ENCODE measurements around the gene NAV2. TPM values are rescaled to one million over a fixed set of nuclear protein-coding genes. Genes with fewer than 3 reads are reported as not detected.

NAV2 gene
- total RNA-seq, 1 experiment from 2014 or later = 2.1 TPM

DNA sequence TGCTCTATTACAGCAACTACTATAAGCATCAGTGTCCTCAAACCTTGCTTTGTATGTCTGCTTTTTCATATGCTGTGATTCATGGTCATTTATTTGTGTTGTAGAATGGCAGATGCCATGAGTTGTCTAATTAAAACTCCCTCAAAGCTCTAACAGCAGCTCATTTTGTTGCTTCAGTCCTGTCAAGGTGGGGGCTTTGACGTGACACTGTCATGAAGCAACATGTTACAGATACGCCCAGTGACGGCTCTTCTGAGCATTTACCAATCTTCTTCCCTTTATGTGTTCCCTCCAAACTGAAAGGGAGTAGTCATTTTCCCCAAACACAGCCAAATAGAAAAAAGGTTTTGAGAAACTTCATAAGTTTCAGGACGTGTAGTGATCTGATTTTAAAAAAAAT lies 340.9 kb downstream of the NAV2 start (continued):
- TF ChIP-seq, protein P1, sequence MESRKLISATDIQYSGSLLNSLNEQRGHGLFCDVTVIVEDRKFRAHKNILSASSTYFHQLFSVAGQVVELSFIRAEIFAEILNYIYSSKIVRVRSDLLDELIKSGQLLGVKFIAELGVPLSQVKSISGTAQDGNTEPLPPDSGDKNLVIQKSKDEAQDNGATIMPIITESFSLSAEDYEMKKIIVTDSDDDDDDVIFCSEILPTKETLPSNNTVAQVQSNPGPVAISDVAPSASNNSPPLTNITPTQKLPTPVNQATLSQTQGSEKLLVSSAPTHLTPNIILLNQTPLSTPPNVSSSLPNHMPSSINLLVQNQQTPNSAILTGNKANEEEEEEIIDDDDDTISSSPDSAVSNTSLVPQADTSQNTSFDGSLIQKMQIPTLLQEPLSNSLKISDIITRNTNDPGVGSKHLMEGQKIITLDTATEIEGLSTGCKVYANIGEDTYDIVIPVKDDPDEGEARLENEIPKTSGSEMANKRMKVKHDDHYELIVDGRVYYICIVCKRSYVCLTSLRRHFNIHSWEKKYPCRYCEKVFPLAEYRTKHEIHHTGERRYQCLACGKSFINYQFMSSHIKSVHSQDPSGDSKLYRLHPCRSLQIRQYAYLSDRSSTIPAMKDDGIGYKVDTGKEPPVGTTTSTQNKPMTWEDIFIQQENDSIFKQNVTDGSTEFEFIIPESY (IDR thresholded peaks at IDR 0.05; ENCODE audit: extremely low read depth, insufficient replicate concordance, low read length) = no peak
- TF ChIP-seq EZH2 (IDR thresholded peaks at IDR 0.05) (no peak), EZH2phosphoT487 (IDR thresholded peaks at IDR 0.05; ENCODE audit: borderline replicate concordance) (no peak), CEBPB (IDR thresholded peaks at IDR 0.05; ENCODE audit: low read depth) (no peak), JUND (IDR thresholded peaks at IDR 0.05) (no peak)

DNA sequence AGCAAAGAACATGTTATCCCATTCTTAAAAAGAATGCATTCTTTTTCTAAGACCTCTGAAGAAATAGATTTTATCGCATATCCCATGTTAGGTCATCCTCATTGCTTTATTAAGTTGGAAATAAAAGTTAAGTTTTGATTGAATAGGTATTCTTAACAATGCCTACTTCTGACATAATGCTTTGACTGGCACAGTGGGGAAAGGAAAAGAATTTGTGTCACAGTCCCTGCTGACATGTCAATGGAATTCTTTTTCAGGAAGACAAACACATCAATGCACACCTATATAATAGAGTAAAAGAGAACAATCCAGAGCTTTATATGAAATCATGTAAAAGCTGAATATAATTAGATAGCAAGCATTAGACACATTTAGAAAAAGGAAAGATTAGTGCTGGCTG lies 341.9 kb downstream of the NAV2 start:
- no peaks in the 10 kb centered on the region for H3K9me2 ChIP-seq (ENCODE audit: insufficient read depth)
- no peaks in the 10 kb centered on the region for H3K79me2 ChIP-seq (ENCODE audit: insufficient read depth, low read length)
- H3K9me3 ChIP-seq (ENCODE audit: control insufficient read depth in 1 of 2, insufficient read depth in 1 of 2, low read depth in 1 of 2, low read length in 2 of 2) = no peaks in the 10 kb centered on the region
- no peaks in the 10 kb centered on the region for H4K20me1 ChIP-seq (ENCODE audit: insufficient read depth)
- ChIA-PET POLR2A (no interaction called here), CTCF (no interaction called here), RAD21 (ENCODE audit: low non-redundant PET in 1 of 2, low total read pairs in 2 of 2, uncharacterized antibody in 2 of 2, unreplicated experiment in 2 of 2) (no interaction called here)
- no peak overlapping the region for H3K4me3 ChIP-seq (replicated peaks in 1 of 2; ENCODE audit: low read depth in 1 of 2, low read length in 2 of 2)
- no peaks in the 10 kb centered on the region for H3K27me3 ChIP-seq (ENCODE audit: insufficient read depth, low read length)
- no TSS peak for BruUV-seq (replicated peaks)
- intact Hi-C loops (cut with micrococcal nuclease) = no loop called here
- no peak for DNase-seq (ENCODE audit: low read depth, low spot score)
- no peak overlapping the region for H3K27ac ChIP-seq (ENCODE audit: low read depth, low read length)
- TF ChIP-seq EZH2 (IDR thresholded peaks at IDR 0.05) (no peak), JUND (IDR thresholded peaks at IDR 0.05) (no peak), CBX3 (IDR thresholded peaks at IDR 0.05; ENCODE audit: low read depth) (no peak), SIN3A (IDR thresholded peaks at IDR 0.05; ENCODE audit: low read depth) (no peak), EZH2phosphoT487 (IDR thresholded peaks at IDR 0.05; ENCODE audit: borderline replicate concordance) (no peak), CEBPB (IDR thresholded peaks at IDR 0.05; ENCODE audit: low read depth) (no peak), ZNF274 (IDR thresholded peaks at IDR 0.05; ENCODE audit: low read depth, low read length) (no peak), ZFX (IDR thresholded peaks at IDR 0.05) (no peak)
- TF ChIP-seq, protein P2, sequence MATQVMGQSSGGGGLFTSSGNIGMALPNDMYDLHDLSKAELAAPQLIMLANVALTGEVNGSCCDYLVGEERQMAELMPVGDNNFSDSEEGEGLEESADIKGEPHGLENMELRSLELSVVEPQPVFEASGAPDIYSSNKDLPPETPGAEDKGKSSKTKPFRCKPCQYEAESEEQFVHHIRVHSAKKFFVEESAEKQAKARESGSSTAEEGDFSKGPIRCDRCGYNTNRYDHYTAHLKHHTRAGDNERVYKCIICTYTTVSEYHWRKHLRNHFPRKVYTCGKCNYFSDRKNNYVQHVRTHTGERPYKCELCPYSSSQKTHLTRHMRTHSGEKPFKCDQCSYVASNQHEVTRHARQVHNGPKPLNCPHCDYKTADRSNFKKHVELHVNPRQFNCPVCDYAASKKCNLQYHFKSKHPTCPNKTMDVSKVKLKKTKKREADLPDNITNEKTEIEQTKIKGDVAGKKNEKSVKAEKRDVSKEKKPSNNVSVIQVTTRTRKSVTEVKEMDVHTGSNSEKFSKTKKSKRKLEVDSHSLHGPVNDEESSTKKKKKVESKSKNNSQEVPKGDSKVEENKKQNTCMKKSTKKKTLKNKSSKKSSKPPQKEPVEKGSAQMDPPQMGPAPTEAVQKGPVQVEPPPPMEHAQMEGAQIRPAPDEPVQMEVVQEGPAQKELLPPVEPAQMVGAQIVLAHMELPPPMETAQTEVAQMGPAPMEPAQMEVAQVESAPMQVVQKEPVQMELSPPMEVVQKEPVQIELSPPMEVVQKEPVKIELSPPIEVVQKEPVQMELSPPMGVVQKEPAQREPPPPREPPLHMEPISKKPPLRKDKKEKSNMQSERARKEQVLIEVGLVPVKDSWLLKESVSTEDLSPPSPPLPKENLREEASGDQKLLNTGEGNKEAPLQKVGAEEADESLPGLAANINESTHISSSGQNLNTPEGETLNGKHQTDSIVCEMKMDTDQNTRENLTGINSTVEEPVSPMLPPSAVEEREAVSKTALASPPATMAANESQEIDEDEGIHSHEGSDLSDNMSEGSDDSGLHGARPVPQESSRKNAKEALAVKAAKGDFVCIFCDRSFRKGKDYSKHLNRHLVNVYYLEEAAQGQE (IDR thresholded peaks at IDR 0.05; ENCODE audit: low read depth) = no peak
- TF ChIP-seq, protein P3, sequence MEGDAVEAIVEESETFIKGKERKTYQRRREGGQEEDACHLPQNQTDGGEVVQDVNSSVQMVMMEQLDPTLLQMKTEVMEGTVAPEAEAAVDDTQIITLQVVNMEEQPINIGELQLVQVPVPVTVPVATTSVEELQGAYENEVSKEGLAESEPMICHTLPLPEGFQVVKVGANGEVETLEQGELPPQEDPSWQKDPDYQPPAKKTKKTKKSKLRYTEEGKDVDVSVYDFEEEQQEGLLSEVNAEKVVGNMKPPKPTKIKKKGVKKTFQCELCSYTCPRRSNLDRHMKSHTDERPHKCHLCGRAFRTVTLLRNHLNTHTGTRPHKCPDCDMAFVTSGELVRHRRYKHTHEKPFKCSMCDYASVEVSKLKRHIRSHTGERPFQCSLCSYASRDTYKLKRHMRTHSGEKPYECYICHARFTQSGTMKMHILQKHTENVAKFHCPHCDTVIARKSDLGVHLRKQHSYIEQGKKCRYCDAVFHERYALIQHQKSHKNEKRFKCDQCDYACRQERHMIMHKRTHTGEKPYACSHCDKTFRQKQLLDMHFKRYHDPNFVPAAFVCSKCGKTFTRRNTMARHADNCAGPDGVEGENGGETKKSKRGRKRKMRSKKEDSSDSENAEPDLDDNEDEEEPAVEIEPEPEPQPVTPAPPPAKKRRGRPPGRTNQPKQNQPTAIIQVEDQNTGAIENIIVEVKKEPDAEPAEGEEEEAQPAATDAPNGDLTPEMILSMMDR (IDR thresholded peaks at IDR 0.05 in 2 of 3, conservative IDR thresholded peaks at IDR 0.05 in 1 of 3; ENCODE audit: borderline replicate concordance in 1 of 3, insufficient read depth in 1 of 3, low read depth in 2 of 3, low read length in 2 of 3) = no peak
- TF ChIP-seq, protein P4, sequence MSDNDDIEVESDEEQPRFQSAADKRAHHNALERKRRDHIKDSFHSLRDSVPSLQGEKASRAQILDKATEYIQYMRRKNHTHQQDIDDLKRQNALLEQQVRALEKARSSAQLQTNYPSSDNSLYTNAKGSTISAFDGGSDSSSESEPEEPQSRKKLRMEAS (IDR thresholded peaks at IDR 0.05) = no peak
- TF ChIP-seq, protein P5, sequence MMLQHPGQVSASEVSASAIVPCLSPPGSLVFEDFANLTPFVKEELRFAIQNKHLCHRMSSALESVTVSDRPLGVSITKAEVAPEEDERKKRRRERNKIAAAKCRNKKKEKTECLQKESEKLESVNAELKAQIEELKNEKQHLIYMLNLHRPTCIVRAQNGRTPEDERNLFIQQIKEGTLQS (IDR thresholded peaks at IDR 0.05) = no peak
- H3K36me3 ChIP-seq (ENCODE audit: control insufficient read depth in 1 of 2, insufficient read depth in 2 of 2, low read length in 2 of 2) = no peaks in the 10 kb centered on the region
- no peak for ATAC-seq
- H2AFZ ChIP-seq (ENCODE audit: low read depth, low read length, poor library complexity, severe bottlenecking) = no peak overlapping the region
- H3K4me2 ChIP-seq (ENCODE audit: low read length) = no peak overlapping the region
- no peak overlapping the region for H3K9ac ChIP-seq (ENCODE audit: low read length)
- H3K4me1 ChIP-seq (ENCODE audit: control insufficient read depth in 1 of 2, insufficient read depth in 2 of 2, low read length in 2 of 2) = no peaks in the 10 kb centered on the region

All from HCT116 (cell line).